B cell (primary cell): ENCODE measurements around the gene SPATA3.

Experiments used
- CTCF ChIP-seq: fragments of 200-600 bp; IDR thresholded peaks from one replicate; pipeline ENCODE4 v1.8.0; 2022; ENCODE audit warnings: antibody characterized with exemption, mild to moderate bottlenecking
- EZH2 ChIP-seq: IDR thresholded peaks from 2 replicates; pipeline ENCODE4 v1.6.1; 2012; ENCODE audit warnings: borderline replicate concordance, low read depth, mild to moderate bottlenecking, moderate library complexity, low read length; ENCODE audit not compliant: insufficient read depth, poor library complexity, severe bottlenecking

- TF ChIP-seq CTCF (no peak), EZH2 (no peak)
These were observed 4.4 kb downstream of the SPATA3 start for GRCh38 chr2:231000211-231000904.
